Parathyroid adenoma (tissue), 2 donors: ENCODE measurements around the gene NRXN3.
"Not testable (repeated sequence)": the region's sequence is repeated elsewhere in the genome, so short reads cannot be mapped to it uniquely, and the experiment has no call there.

ENCODE experiments used
- H2AFZ ChIP-seq: fragments of 300-600 bp; sonication (generic); one replicate; pipeline ENCODE4 v1.7.0; 2017; ENCODE audit warnings: antibody characterized with exemption, mild to moderate bottlenecking
- H3K27ac ChIP-seq: fragments of 300-600 bp; sonication (generic); one replicate; pipeline ENCODE4 v1.7.0; 2017
- H3K27me3 ChIP-seq: fragments of 300-600 bp; sonication (generic); one replicate; pipeline ENCODE4 v1.7.0; 2017; ENCODE audit warnings: low read length; ENCODE audit not compliant: control insufficient read depth, insufficient read depth
- H3K36me3 ChIP-seq: fragments of 300-600 bp; sonication (generic); one replicate; pipeline ENCODE4 v1.7.0; 2017; ENCODE audit warnings: low read length; ENCODE audit not compliant: control insufficient read depth, insufficient read depth
- H3K4me1 ChIP-seq: fragments of 300-600 bp; sonication (generic); one replicate; pipeline ENCODE4 v1.7.0; 2017; ENCODE audit warnings: control low read depth
- H3K4me2 ChIP-seq: fragments of 300-600 bp; sonication (generic); one replicate; pipeline ENCODE4 v1.7.0; 2017; ENCODE audit warnings: low read length
- H3K4me3 ChIP-seq: fragments of 300-600 bp; sonication (generic); one replicate; pipeline ENCODE4 v1.7.0; 2017; ENCODE audit warnings: low read depth, low read length
- H3K79me2 ChIP-seq: fragments of 300-600 bp; sonication (generic); one replicate; pipeline ENCODE4 v1.7.0; 2017; ENCODE audit warnings: control low read depth
- H3K9ac ChIP-seq: fragments of 300-600 bp; sonication (generic); one replicate; pipeline ENCODE4 v1.7.0; 2017; ENCODE audit warnings: mild to moderate bottlenecking
- H3K9me3 ChIP-seq: fragments of 300-600 bp; sonication (generic); one replicate; pipeline ENCODE4 v1.7.0; 2017; ENCODE audit warnings: low read length; ENCODE audit not compliant: control insufficient read depth
- TF ChIP-seq, protein P1 (sequence below): fragments of 300-600 bp; sonication (generic); IDR thresholded peaks from one replicate; pipeline ENCODE4 v1.7.0; 2017; ENCODE audit warnings: antibody characterized with exemption, mild to moderate bottlenecking
- donor health status: primary hyperparathyroidism.

The NRXN3 gene

DNA sequence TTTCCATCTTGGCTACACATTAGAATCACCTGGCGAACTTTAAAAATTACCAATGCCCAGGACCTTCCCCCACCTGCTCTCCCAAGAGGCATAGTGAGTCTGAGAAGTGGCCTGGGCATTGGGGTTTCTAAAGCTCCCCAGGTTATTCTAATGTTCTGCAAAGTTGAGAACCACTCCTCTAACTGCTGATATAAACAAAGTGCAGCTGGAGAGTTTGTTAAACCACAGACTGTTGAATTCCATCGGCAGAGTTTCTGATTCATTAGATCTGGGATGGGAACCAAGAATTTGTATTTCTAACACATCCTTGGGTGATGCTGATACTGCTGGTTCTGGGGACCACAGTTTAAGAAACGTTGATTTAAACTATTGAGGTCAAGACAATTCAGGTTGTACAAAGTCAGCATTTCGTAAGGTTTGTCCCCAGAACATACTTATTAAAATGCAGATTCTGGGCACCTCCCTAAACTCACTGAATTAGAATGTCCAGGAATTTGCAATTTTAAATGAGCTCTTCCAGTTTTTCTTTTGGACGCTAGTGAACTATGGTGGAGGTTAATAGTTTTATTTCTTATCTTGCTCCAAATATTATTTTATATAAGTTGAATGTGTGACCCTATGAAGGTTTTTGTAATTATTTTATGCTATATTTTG, 309.1 kb downstream of the NRXN3 start:
- TF ChIP-seq, protein P1, sequence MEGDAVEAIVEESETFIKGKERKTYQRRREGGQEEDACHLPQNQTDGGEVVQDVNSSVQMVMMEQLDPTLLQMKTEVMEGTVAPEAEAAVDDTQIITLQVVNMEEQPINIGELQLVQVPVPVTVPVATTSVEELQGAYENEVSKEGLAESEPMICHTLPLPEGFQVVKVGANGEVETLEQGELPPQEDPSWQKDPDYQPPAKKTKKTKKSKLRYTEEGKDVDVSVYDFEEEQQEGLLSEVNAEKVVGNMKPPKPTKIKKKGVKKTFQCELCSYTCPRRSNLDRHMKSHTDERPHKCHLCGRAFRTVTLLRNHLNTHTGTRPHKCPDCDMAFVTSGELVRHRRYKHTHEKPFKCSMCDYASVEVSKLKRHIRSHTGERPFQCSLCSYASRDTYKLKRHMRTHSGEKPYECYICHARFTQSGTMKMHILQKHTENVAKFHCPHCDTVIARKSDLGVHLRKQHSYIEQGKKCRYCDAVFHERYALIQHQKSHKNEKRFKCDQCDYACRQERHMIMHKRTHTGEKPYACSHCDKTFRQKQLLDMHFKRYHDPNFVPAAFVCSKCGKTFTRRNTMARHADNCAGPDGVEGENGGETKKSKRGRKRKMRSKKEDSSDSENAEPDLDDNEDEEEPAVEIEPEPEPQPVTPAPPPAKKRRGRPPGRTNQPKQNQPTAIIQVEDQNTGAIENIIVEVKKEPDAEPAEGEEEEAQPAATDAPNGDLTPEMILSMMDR, result no peak
- Histone ChIP-seq H3K36me3 (no peaks in the 10 kb centered on the region), H2AFZ (no peak overlapping the region), H3K27me3 (no peaks in the 10 kb centered on the region), H3K4me3 (no peak overlapping the region), H3K27ac (no peak overlapping the region), H3K9ac (no peak overlapping the region), H3K79me2 (no peaks in the 10 kb centered on the region), H3K4me1 (no peaks in the 10 kb centered on the region), H3K4me2 (no peak overlapping the region), H3K9me3 (no peaks in the 10 kb centered on the region)

DNA sequence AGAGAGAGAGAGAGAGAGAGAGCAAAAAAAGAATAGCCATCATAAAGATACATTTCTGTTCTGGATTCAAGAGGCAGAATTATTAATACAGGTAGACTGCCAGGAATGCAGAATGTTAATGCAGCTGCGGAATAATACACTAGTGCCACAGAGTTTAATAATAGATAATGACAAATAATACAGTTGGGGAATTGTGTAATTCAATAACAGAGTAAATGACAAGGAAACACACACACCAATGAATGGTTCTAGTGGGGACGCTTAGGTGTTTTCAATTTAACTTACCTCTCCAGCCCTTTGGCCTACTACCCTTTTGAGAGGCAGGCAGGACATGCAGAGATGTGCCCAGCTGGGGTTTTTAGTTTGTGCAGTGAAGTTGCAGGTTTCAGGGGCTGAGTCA, 313.9 kb downstream of the NRXN3 start:
- TF ChIP-seq, protein P1, result no peak
- H3K79me2 ChIP-seq, result no peaks in the 10 kb centered on the region
- H3K4me3 ChIP-seq, result no peak overlapping the region
- no peaks in the 10 kb centered on the region for H3K36me3 ChIP-seq
- no peaks in the 10 kb centered on the region for H3K27me3 ChIP-seq
- H3K27ac ChIP-seq, result no peak overlapping the region
- H3K9me3 ChIP-seq, result no peaks in the 10 kb centered on the region
- no peaks in the 10 kb centered on the region for H3K4me1 ChIP-seq
- H2AFZ ChIP-seq, result no peak overlapping the region
- no peak overlapping the region for H3K4me2 ChIP-seq
- no peak overlapping the region for H3K9ac ChIP-seq

DNA sequence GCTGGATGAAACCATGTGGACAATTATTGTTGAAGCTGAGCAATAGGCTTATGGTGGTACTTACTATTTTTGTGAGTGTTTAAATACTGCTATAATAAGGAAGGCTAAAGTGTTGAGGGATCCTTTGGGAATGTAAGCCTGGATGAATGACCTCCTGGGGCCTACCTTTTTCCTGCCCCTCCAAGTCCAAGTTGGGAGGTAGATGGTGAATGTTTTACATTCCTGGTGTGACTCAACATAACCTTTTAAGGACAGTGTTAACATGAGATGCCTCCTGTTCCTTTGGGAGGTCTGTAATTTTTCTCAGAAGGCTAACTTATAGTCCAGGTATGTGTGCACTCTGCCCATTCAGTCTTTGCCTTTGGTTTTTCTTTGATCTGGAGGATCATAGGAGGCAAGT, 315.9 kb downstream of the NRXN3 start:
- no peaks in the 10 kb centered on the region for H3K4me1 ChIP-seq
- no peak overlapping the region for H3K4me3 ChIP-seq
- no peaks in the 10 kb centered on the region for H3K36me3 ChIP-seq
- no peak overlapping the region for H3K4me2 ChIP-seq
- H3K79me2 ChIP-seq, result no peaks in the 10 kb centered on the region
- H3K27me3 ChIP-seq, result no peaks in the 10 kb centered on the region
- TF ChIP-seq, protein P1, result no peak
- H2AFZ ChIP-seq, result no peak overlapping the region
- no peak overlapping the region for H3K9ac ChIP-seq
- H3K27ac ChIP-seq, result no peak overlapping the region
- H3K9me3 ChIP-seq, result no peaks in the 10 kb centered on the region

DNA sequence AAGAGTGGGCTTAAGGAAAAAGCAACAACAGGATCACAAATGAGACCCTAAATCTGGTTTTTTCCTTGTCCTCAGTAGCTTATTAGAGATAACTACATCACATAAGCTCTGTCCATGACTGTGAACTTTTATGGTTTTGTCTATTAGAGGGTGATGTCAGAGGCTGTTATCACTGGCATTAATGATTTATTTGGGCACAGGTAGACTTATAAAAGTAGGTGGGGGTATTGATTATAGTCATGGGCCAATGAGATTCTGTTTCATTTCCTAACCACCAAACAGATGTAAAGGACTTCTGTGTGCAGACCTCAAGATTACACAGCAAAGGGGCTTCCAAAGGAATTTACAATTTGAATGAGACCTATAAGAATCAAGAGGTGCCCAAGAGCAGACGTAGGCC, 316.4 kb downstream of the NRXN3 start:
- Histone ChIP-seq H3K27ac (no peak overlapping the region), H3K4me3 (no peak overlapping the region), H3K9ac (no peak overlapping the region), H3K9me3 (no peaks in the 10 kb centered on the region), H3K36me3 (no peaks in the 10 kb centered on the region), H3K79me2 (no peaks in the 10 kb centered on the region), H3K4me1 (no peaks in the 10 kb centered on the region), H2AFZ (no peak overlapping the region), H3K4me2 (no peak overlapping the region), H3K27me3 (no peaks in the 10 kb centered on the region)
- TF ChIP-seq, protein P1, result no peak

DNA sequence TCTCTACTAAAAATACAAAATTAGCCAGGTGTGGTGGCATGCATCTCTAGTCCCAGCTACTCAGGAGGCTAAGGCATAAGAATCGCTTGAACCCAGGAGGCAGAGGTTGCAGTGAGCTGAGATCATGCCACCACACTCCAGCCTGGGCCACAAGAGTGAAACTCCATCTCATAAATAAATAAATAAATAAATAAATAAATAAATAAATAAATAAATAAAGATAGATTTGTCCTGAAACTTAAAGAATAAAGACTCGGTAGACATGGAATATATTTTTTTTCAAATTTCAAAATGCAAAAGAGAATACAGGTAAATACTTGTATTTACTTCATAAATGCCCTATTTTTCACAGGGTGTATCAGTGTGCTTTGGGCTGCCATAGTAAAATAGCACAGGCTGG, 317.4 kb downstream of the NRXN3 start:
- not testable (repeated sequence) for H3K79me2 ChIP-seq, H3K4me2 ChIP-seq, H3K9me3 ChIP-seq, H3K4me1 ChIP-seq, H3K27me3 ChIP-seq, H3K4me3 ChIP-seq, H2AFZ ChIP-seq, H3K36me3 ChIP-seq, H3K9ac ChIP-seq, H3K27ac ChIP-seq
